Large intestine (tissue), 12 donors: ENCODE data around the gene FCRL5. TPM values are rescaled to one million over a fixed set of nuclear protein-coding genes. Genes with fewer than 3 reads are reported as not detected.
A peak's percentile ranks its signal among the peaks of the same experiment; 100 is the strongest.

ENCODE experiments used
- DNase-seq, 2 donors: peaks; one replicate each; pipeline versions ENCODE4 v3.0.0 to v3.0.0-alpha.2; 2013
- H3K27ac ChIP-seq: one replicate; pipeline ENCODE4 v1.5.1; 2013; ENCODE audit warnings: low read length
- H3K27me3 ChIP-seq: 2 replicates; pipeline ENCODE4 v1.6.1; 2013; ENCODE audit warnings: low read length; ENCODE audit not compliant: control insufficient read depth, insufficient read depth
- H3K36me3 ChIP-seq: 2 replicates; pipeline ENCODE4 v1.6.1; 2013; ENCODE audit warnings: low read length; ENCODE audit not compliant: control insufficient read depth, insufficient read depth
- H3K4me1 ChIP-seq: one replicate; pipeline ENCODE4 v1.6.1; 2013; ENCODE audit warnings: low read length; ENCODE audit not compliant: control insufficient read depth, insufficient read depth
- H3K4me3 ChIP-seq: one replicate; pipeline ENCODE4 v1.5.1; 2013; ENCODE audit warnings: low read length
- H3K9me3 ChIP-seq: one replicate; pipeline ENCODE4 v1.6.1; 2013; ENCODE audit warnings: mild to moderate bottlenecking, low read depth, low read length, moderate library complexity; ENCODE audit not compliant: control insufficient read depth
- WGBS: methylation state at CpG from one replicate; pipeline ENCODE4 v1.1.5; 2013; ENCODE audit warnings: low lambda C conversion rate; ENCODE audit not compliant: insufficient coverage; 5-methylcytosine and 5-hydroxymethylcytosine counted together
- long read RNA-seq, 11 donors: transcript quantifications; one replicate each; lab custom pipeline, GENCODE V29; 2026
- polyA plus RNA-seq: library from polyadenylated mRNA; unstranded; fragments of 120-200 nt; gene quantifications from one replicate; pipeline ENCODE4 v1.2.1, GENCODE V29; 2013

Gene FCRL5
- polyA plus RNA-seq: 0.09 TPM
- long read RNA-seq, donor 1: 0 reads
- long read RNA-seq, donor 2: 0 reads
- long read RNA-seq, donor 3: 0 reads
- long read RNA-seq, donor 4: 0 reads
- long read RNA-seq, donor 5: 0 reads
- long read RNA-seq, donor 6: 0 reads
- long read RNA-seq, donor 7: 0 reads
- long read RNA-seq, donor 8: 0 reads
- long read RNA-seq, donor 9: 0 reads
- long read RNA-seq, donor 10: 0 reads
- long read RNA-seq, donor 11, partial matches to known transcripts: 0 of 1 reads
- long read RNA-seq, donor 11, other reads (novel, unspliced or antisense): 0 of 1 reads

DNA sequence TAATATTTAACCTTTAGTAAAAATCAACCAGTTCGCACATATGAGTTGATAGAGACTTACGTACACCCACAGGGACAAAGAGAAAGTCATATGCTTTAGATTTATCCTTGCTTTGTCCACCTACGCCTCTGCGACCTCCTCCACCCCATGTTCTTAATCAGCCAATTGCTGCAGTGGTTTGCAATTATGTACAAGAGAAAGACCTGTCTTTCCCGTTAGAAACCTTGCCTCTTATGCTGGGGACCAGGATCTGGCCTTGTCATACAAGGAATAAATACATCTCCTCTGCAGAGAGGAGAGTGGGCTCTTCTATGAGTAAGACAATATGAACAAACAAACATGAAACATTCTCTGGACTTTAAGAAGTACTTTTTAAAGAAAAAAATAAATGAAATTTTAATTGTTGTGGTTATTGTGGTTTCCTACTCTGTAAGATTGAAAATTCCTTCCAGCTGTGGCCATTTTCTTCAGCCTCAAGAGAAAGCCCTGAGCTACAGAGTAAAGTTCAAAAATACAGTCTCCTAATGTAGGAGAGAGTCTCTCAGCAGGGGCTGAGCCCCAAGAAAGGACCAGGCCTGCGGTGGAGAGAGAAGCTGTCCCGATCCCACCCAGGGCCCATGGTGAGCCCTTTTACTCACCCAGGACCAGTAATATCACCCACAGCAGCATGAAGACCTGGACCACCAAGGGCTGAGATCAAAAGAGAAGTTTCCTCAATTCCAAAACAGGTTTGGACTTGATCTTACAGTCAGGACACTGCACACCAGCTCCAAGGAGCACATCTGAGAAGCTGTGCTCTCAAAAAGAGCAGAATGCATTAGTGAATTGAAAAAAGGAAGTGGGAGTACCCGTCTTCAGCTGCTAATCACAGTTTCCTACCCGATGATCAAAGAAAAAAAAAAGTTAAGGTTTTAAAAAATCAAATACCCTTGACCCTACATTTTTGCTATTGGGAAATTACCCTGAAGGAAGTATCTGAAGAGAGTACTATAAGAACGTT, at the start of gene FCRL5:
TSS of gene FCRL5 (minus strand) at position 822 of the 1,000 bp plus-strand sequence. CDS start at position 669, 153 bp downstream.
- WGBS: 82% methylated on average over 5 of the region's 10 CpGs

DNA sequence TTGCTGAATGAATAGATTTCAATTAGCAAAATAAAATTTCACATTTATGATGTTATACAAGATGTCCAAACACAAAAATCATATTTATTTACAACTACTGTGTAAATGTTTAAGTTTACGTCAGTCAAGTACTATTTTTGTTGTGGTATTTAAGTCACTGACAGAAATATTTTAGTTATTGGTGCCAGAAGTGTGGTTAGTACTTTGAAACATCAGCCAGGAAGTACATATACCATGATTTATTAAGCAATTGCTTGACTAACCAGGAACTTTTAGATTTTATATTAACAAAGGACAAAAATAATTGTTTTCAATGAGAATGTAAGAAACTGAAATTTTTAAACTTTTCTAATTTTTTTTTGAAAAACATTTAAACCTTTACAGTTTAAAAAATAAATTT, 47.9 kb upstream of the FCRL5 start:
- 100% methylated on average over 1 of the region's 1 CpG for WGBS
- no peak for DNase-seq

More for the DNA sequence above, at the start of gene FCRL5:
- H3K4me1 ChIP-seq: no peaks in the 10 kb centered on the region
- no peak for DNase-seq
- H3K36me3 ChIP-seq: no peaks in the 10 kb centered on the region
- no peaks in the 10 kb centered on the region for H3K9me3 ChIP-seq
- no peak within 1 kb of the TSS for H3K27ac ChIP-seq
- H3K4me3 ChIP-seq: no peak within 1 kb of the TSS
- H3K27me3 ChIP-seq: no peaks in the 10 kb centered on the region

DNA sequence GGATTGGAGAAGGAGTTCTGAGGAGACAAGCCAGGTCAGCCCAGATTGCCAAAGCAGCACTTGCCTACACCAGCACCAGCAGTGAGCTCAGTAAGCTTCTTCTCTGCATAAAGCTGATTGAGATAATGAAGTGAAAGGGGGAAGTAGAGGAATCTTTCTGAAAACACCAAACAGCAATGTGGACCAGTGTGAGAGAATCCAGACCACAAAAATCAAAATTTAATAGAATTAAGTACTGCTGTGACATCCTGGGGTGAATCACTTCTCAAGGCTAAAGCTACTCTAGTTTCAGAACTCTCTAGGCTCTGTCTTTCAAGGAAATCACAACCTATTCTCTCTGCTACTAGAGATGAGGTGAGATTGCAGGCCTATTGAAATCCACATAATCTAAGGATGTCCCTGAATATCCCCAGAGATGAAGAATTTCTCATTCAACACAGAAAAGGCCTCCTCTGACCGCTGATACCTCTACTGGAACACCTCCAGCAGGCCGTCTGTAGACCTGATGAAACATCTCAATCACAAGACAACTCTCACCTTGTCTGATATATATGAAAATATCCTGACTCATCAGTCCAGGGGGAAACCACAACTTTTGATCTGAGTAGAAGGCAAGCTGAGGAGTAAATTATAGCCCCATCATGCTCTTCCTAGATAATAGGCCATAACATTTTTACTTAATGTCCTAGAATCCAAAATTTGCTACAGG, 45.8 kb upstream of the FCRL5 start, which contains the start of gene FCRL4:
TSS of gene FCRL4 (minus strand) at position 127 of the 709 bp plus-strand sequence. CDS start 141 bp downstream, outside the sequence.
- Histone ChIP-seq H3K4me3 (no peak within 1 kb of the TSS), H3K27ac (no peak within 1 kb of the TSS), H3K27me3 (peaks cover 8% of the 10 kb centered on the region), H3K4me1 (no peaks in the 10 kb centered on the region), H3K9me3 (no peaks in the 10 kb centered on the region), H3K36me3 (no peaks in the 10 kb centered on the region)
- no CpG with 5 or more reads among the region's 2 CpGs for WGBS
- no peak for DNase-seq

More for the DNA sequence above, 47.9 kb upstream of the FCRL5 start:
- Histone ChIP-seq H3K4me3 (no peak overlapping the region), H3K27ac (no peak overlapping the region), H3K9me3 (no peaks in the 10 kb centered on the region), H3K36me3 (no peaks in the 10 kb centered on the region), H3K4me1 (no peaks in the 10 kb centered on the region), H3K27me3 (peaks cover 4% of the 10 kb centered on the region)

DNA sequence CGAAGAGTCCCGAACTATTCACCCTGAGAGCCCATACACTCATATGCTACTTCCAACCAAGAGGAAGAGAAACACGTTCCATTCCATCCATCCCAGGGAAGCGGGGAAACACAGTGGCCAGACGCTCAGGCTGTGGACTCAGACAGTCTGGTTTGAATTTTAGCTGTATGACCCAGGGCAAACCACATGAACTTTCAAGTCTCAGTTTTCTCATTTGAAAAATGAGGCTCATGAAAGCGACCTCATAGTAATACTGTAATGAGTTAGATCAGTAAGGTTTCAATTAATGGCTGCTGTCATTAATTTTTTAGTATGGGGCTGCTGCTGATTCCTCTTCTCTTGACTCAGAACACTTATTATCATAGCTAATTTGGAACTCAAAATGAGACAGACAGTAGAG, 44.1 kb upstream of the FCRL5 start:
- no peaks in the 10 kb centered on the region for H3K9me3 ChIP-seq
- no peak overlapping the region for H3K27ac ChIP-seq
- no peak for DNase-seq
- H3K36me3 ChIP-seq: no peaks in the 10 kb centered on the region
- no peak overlapping the region for H3K4me3 ChIP-seq
- no CpG with 5 or more reads among the region's 6 CpGs for WGBS
- no peaks in the 10 kb centered on the region for H3K4me1 ChIP-seq
- peaks cover 8% of the 10 kb centered on the region for H3K27me3 ChIP-seq

DNA sequence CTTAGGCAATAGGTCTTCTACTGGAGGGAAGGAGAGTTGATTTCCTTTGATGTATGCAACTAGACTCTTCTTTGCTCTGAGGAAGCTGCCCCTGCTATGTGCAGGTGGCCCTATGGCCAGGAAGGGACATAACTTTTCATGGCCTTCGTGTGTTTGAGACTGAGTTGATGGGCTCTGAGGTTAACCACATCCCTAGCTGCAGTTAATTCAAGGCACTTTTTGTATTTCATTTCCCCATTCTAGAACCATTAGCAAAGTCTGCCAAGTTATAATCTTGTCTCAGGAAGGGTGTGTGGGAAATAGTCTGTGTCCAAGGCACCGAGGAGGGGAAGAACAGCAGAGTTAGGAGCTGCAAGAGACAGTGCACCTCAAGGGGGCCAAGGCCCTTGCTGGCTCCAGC, 43.0 kb upstream of the FCRL5 start:
- DNase-seq: no peak
- Histone ChIP-seq H3K9me3 (no peaks in the 10 kb centered on the region), H3K27me3 (peaks cover 8% of the 10 kb centered on the region), H3K27ac (no peak overlapping the region), H3K4me3 (no peak overlapping the region), H3K36me3 (no peaks in the 10 kb centered on the region), H3K4me1 (no peaks in the 10 kb centered on the region)
- WGBS: no CpG with 5 or more reads among the region's 2 CpGs

DNA sequence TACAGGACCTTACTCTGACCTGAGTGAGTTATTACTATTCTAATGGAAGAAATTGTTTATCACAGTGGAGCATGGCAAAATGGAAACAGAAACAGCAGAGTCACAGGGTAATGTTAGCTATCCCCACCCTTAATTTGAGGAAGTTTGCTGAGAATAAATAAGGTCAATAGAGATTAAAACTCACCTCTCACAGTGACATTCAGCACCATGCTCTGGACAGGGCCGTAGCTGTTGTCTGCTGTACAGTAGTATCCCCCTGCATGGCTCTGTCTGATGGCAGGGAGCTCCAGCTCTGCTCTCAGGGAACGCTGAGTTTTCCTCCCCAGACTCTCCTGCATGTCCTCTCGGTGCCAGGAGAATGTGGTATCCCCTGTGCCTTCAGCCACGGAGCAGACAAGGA, 33.7 kb upstream of the FCRL5 start:
- H3K9me3 ChIP-seq: no peaks in the 10 kb centered on the region
- DNase-seq: peak in 1 of 2 donors; percentile 35
- H3K27me3 ChIP-seq: peaks cover 15% of the 10 kb centered on the region
- no peaks in the 10 kb centered on the region for H3K4me1 ChIP-seq
- H3K27ac ChIP-seq: no peak overlapping the region
- WGBS: no CpG with 5 or more reads among the region's 4 CpGs
- no peaks in the 10 kb centered on the region for H3K36me3 ChIP-seq
- no peak overlapping the region for H3K4me3 ChIP-seq

DNA sequence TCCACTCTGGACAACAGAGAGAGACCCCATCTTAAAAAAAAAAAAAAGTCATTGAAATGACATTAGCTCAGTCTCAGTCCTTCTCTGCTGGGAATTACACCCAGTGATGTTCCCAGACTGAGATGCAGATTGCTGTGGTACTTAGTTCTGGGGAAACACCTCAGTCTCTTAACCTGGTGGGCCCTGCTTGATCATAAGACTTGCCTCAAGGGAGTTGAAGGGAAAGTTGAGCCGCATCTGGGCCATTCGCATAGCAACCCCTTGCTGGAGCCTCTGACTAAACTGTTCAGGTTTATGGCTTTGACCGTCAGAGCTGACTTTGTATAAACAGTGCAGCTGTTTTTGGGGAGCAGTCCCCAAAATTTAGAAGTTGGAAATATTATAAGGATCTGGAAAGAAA, 32.2 kb upstream of the FCRL5 start:
- H3K36me3 ChIP-seq: no peaks in the 10 kb centered on the region
- H3K27ac ChIP-seq: no peak overlapping the region
- H3K27me3 ChIP-seq: peaks cover 14% of the 10 kb centered on the region
- H3K4me1 ChIP-seq: no peaks in the 10 kb centered on the region
- H3K4me3 ChIP-seq: no peak overlapping the region
- WGBS: no CpG with 5 or more reads among the region's 3 CpGs
- DNase-seq: no peak
- no peaks in the 10 kb centered on the region for H3K9me3 ChIP-seq

DNA sequence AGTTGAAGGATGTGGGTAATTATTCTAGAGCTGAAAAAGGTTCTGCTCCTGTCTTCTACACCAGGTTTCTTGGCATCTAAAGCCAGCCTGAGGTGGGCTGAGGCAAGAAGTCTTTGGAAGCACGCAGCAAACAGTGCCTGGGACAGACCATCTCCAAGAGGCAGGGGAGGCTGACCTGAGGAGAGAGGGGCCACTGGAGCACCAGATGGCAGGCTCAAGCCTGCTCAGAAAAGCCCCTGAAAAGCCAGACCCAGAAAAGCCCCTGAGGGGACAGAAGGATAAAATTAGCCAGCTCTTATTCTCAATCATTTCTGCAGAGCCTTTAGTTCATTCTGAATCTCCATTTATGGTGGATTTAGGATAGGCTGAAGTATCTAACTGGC, 28.5 kb upstream of the FCRL5 start:
- Histone ChIP-seq H3K36me3 (no peaks in the 10 kb centered on the region), H3K27me3 (peaks cover 9% of the 10 kb centered on the region), H3K27ac (no peak overlapping the region), H3K9me3 (no peaks in the 10 kb centered on the region), H3K4me1 (no peaks in the 10 kb centered on the region), H3K4me3 (no peak overlapping the region)
- DNase-seq: no peak
- WGBS: no CpG with 5 or more reads among the region's 1 CpG

DNA sequence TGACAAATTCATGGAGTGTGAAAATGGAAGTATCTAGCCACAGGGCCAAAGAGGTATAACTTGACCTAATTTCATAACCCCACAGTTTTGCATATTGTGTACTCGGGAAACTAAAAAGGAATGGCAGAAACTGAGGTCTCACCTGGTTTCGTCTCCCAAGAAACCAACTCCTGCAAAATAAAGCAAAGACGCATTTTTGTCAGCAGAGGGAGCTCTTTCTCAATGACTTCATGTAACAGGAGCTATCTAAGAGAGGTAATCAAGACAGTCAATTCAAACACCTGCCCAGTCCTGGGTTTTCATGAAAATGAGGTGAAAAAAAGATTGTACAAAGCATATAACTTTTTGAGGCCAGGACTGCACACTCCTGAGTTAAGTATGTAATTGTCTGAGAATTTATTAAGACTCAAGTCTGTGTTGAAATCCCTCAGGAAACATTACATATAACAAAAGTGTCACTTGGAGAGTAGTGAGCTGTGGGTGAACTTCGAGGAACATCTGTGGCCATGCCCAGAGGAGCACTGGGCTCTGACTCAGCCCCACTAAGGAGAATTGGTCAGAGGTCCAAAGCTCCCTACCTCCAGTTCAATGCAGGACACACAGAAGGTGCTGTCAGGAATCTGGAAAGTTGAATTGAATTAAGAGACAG, 28.0 kb upstream of the FCRL5 start:
- WGBS: no CpG with 5 or more reads among the region's 4 CpGs
- H3K9me3 ChIP-seq: no peaks in the 10 kb centered on the region
- H3K27me3 ChIP-seq: peaks cover 9% of the 10 kb centered on the region
- peak; percentile 53 to 58 for DNase-seq
- H3K27ac ChIP-seq: no peak overlapping the region
- H3K36me3 ChIP-seq: no peaks in the 10 kb centered on the region
- no peaks in the 10 kb centered on the region for H3K4me1 ChIP-seq
- no peak overlapping the region for H3K4me3 ChIP-seq
